Smooth muscle cell (in vitro differentiated cells): ENCODE measurements around the gene ZDHHC14. TPM values are rescaled to one million over a fixed set of nuclear protein-coding genes. Genes with fewer than 3 reads are reported as not detected.

ENCODE experiments used
- DNase-seq: peaks from one replicate; lab custom pipeline; 2025; ENCODE audit not compliant: unreplicated experiment; lab: John Stamatoyannopoulos, UW
- H2AFZ ChIP-seq: fragments of 200-600 bp; sonication (generic); 2 replicates; pipeline ENCODE4 v1.6.0; 2016; ENCODE audit warnings: antibody characterized with exemption, low read depth, mild to moderate bottlenecking
- H3F3A ChIP-seq: fragments of 200-600 bp; sonication (generic); 2 replicates; pipeline ENCODE4 v1.6.0; 2017; ENCODE audit warnings: antibody characterized with exemption, low read depth
- H3K27ac ChIP-seq: fragments of 200-600 bp; sonication (generic); 2 replicates; pipeline ENCODE4 v1.5.1; 2016; ENCODE audit warnings: low read depth, mild to moderate bottlenecking
- H3K27me3 ChIP-seq: fragments of 200-600 bp; sonication (generic); 2 replicates; pipeline ENCODE4 v1.6.1; 2016; ENCODE audit warnings: low read depth, mild to moderate bottlenecking
- H3K36me3 ChIP-seq: fragments of 200-600 bp; sonication (generic); 2 replicates; pipeline ENCODE4 v1.5.1; 2016; ENCODE audit warnings: low read depth
- H3K4me1 ChIP-seq: fragments of 200-600 bp; sonication (generic); 2 replicates; pipeline ENCODE4 v1.5.1; 2016; ENCODE audit warnings: low read depth
- H3K4me2 ChIP-seq: fragments of 200-600 bp; sonication (generic); 2 replicates; pipeline ENCODE4 v1.6.0; 2016; ENCODE audit warnings: mild to moderate bottlenecking
- H3K4me3 ChIP-seq: fragments of 200-600 bp; sonication (generic); 2 replicates; pipeline ENCODE4 v1.5.1; 2016; ENCODE audit warnings: mild to moderate bottlenecking
- H3K79me2 ChIP-seq: fragments of 200-600 bp; sonication (generic); 2 replicates; pipeline ENCODE4 v1.6.0; 2016; ENCODE audit warnings: low read depth, mild to moderate bottlenecking
- H3K9ac ChIP-seq: fragments of 200-600 bp; sonication (generic); 2 replicates; pipeline ENCODE4 v1.6.0; 2016; ENCODE audit warnings: low read depth
- H3K9me3 ChIP-seq: fragments of 200-600 bp; sonication (generic); replicated peaks from 2 replicates; pipeline ENCODE4 v1.5.1; 2016; ENCODE audit warnings: low read depth
- H4K20me1 ChIP-seq: fragments of 200-600 bp; sonication (generic); 2 replicates; pipeline ENCODE4 v1.6.0; 2016; ENCODE audit warnings: low read depth
- CTCF ChIP-seq: fragments of 200-600 bp; sonication (generic); IDR thresholded peaks from 2 replicates; pipeline ENCODE4 v1.5.1; 2017; ENCODE audit warnings: borderline replicate concordance, mild to moderate bottlenecking, antibody characterized with exemption; ENCODE audit not compliant: insufficient read depth, poor library complexity, severe bottlenecking
- WGBS: methylation state at CpG from one replicate; pipeline ENCODE4 v1.1.7; 2016; ENCODE audit warnings: low lambda C conversion rate; 5-methylcytosine and 5-hydroxymethylcytosine counted together
- polyA plus RNA-seq: library from polyadenylated mRNA; unstranded; fragments of >200 nt; fragmentation: Nextera tagmentation; extraction: Ambion mirVana; gene quantifications from 2 replicates; pipeline ENCODE4 v1.2.1, GENCODE V29; 2016
- total RNA-seq: library from RNA; depleted of rRNA; stranded (reverse); fragments of >200 nt; gene quantifications from 2 replicates; pipeline ENCODE4 v1.2.3, GENCODE V29; 2014

ZDHHC14 gene
- total and polyA plus RNA-seq, 2 experiments from 2014 or later, result 1.3 to 1.6 TPM

- Histone ChIP-seq H3K4me3 (no peak overlapping the region), H3K27ac (no peak overlapping the region), H3K9me3 (no peaks in the 10 kb centered on the region), H4K20me1 (no peaks in the 10 kb centered on the region), H3K9ac (no peak overlapping the region), H3K4me2 (no peak overlapping the region), H3F3A (no peaks in the 10 kb centered on the region), H3K36me3 (no peaks in the 10 kb centered on the region), H2AFZ (no peak overlapping the region), H3K27me3 (no peaks in the 10 kb centered on the region), H3K4me1 (peaks cover 9% of the 10 kb centered on the region), H3K79me2 (no peaks in the 10 kb centered on the region)
- TF ChIP-seq CTCF, result no peak
- no peak for DNase-seq
- 87% methylated on average over 6 of the region's 6 CpGs for WGBS
Observed at GRCh38 chr6:157585274-157586087, 204.5 kb downstream of the ZDHHC14 start.

- H3K27ac ChIP-seq, result no peak overlapping the region
- no peaks in the 10 kb centered on the region for H3K9me3 ChIP-seq
- no peak overlapping the region for H2AFZ ChIP-seq
- no peaks in the 10 kb centered on the region for H3K79me2 ChIP-seq
- no peak for DNase-seq
- no peaks in the 10 kb centered on the region for H3K27me3 ChIP-seq
- H3K4me1 ChIP-seq, result peaks cover 9% of the 10 kb centered on the region
- no peaks in the 10 kb centered on the region for H3F3A ChIP-seq
- no peak for TF ChIP-seq CTCF
- H3K4me3 ChIP-seq, result no peak overlapping the region
- no peak overlapping the region for H3K9ac ChIP-seq
- H3K4me2 ChIP-seq, result no peak overlapping the region
- H3K36me3 ChIP-seq, result no peaks in the 10 kb centered on the region
- 87% methylated on average over 5 of the region's 5 CpGs for WGBS
- no peaks in the 10 kb centered on the region for H4K20me1 ChIP-seq
Observed at GRCh38 chr6:157586088-157586414, 205.1 kb downstream of the ZDHHC14 start.

GRCh38 chr6:157586476-157587126, 205.6 kb downstream of the ZDHHC14 start:
- Histone ChIP-seq H3K9me3 (no peaks in the 10 kb centered on the region), H2AFZ (no peak overlapping the region), H3F3A (no peaks in the 10 kb centered on the region), H3K4me2 (no peak overlapping the region), H3K27ac (no peak overlapping the region), H3K4me1 (peaks cover 9% of the 10 kb centered on the region), H3K9ac (no peak overlapping the region), H3K4me3 (peak overlapping the region; percentile 13), H3K79me2 (no peaks in the 10 kb centered on the region), H3K27me3 (no peaks in the 10 kb centered on the region), H3K36me3 (no peaks in the 10 kb centered on the region), H4K20me1 (no peaks in the 10 kb centered on the region)
- WGBS, result 93% methylated on average over 8 of the region's 8 CpGs
- DNase-seq, result no peak
- no peak for TF ChIP-seq CTCF
